ENCODE measurements around the gene CENATAC.
"Not testable (repeated sequence)": the region's sequence is repeated elsewhere in the genome, so short reads cannot be mapped to it uniquely, and the experiment has no call there.

CENATAC gene

GRCh38 chr11:118957968-118958367 lies 40.0 kb upstream of the CENATAC start:
- H3K27me3 Mint-ChIP-seq (ENCODE audit: low read depth): peaks cover 35% of the 10 kb centered on the region
- H3K27ac Mint-ChIP-seq: no peak overlapping the region
- no peaks in the 10 kb centered on the region for H3K4me1 Mint-ChIP-seq
- H3K9me3 Mint-ChIP-seq: no peaks in the 10 kb centered on the region
- TF ChIP-seq, protein P1, sequence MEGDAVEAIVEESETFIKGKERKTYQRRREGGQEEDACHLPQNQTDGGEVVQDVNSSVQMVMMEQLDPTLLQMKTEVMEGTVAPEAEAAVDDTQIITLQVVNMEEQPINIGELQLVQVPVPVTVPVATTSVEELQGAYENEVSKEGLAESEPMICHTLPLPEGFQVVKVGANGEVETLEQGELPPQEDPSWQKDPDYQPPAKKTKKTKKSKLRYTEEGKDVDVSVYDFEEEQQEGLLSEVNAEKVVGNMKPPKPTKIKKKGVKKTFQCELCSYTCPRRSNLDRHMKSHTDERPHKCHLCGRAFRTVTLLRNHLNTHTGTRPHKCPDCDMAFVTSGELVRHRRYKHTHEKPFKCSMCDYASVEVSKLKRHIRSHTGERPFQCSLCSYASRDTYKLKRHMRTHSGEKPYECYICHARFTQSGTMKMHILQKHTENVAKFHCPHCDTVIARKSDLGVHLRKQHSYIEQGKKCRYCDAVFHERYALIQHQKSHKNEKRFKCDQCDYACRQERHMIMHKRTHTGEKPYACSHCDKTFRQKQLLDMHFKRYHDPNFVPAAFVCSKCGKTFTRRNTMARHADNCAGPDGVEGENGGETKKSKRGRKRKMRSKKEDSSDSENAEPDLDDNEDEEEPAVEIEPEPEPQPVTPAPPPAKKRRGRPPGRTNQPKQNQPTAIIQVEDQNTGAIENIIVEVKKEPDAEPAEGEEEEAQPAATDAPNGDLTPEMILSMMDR (IDR thresholded peaks at IDR 0.05; ENCODE audit: unreplicated experiment in 3 of 3): no peak
- no peaks in the 10 kb centered on the region for H3K36me3 Mint-ChIP-seq (ENCODE audit: low read depth)
- H3K4me3 Mint-ChIP-seq: no peak overlapping the region

- no peak overlapping the region for H3K27ac Mint-ChIP-seq
- no peak overlapping the region for H3K4me3 Mint-ChIP-seq
- TF ChIP-seq, protein P1 (IDR thresholded peaks at IDR 0.05; ENCODE audit: unreplicated experiment in 3 of 3): no peak
Measured at GRCh38 chr11:118958577-118958976, 39.4 kb upstream of the CENATAC start.

GRCh38 chr11:118961189-118961588 lies 36.7 kb upstream of the CENATAC start:
- peaks cover 22% of the 10 kb centered on the region for H3K27me3 Mint-ChIP-seq (ENCODE audit: low read depth)
- TF ChIP-seq, protein P1 (IDR thresholded peaks at IDR 0.05; ENCODE audit: unreplicated experiment in 3 of 3): no peak

More at GRCh38 chr11:118958577-118958976, 39.4 kb upstream of the CENATAC start:
- no peaks in the 10 kb centered on the region for H3K9me3 Mint-ChIP-seq
- H3K27me3 Mint-ChIP-seq (ENCODE audit: low read depth): peaks cover 35% of the 10 kb centered on the region
- H3K36me3 Mint-ChIP-seq (ENCODE audit: low read depth): no peaks in the 10 kb centered on the region
- no peaks in the 10 kb centered on the region for H3K4me1 Mint-ChIP-seq

DNA sequence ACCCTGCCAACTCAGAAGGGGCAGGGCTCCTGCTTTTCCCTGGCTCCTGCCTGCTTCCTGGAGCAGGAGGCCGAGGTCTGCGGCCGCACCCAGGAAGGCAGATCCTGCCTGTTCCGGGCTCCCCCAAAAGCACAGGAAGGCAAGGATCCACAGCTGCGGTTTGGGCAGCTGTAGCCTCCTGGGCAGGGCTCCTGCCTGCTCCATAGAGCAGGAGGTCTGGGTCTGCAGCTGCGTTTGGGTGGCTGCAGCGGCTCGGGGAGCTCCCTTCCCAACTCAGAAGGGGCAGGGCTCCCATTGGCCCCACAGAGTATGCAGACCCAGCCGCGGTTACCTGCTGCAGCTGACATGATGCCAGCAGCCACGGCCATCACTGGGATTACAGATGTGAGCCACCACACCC lies 36.3 kb upstream of the CENATAC start:
- H3K27ac Mint-ChIP-seq: no peak overlapping the region
- no peaks in the 10 kb centered on the region for H3K36me3 Mint-ChIP-seq (ENCODE audit: low read depth)
- H3K4me3 Mint-ChIP-seq: no peak overlapping the region
- H3K4me1 Mint-ChIP-seq: no peaks in the 10 kb centered on the region
- peaks cover 19% of the 10 kb centered on the region for H3K27me3 Mint-ChIP-seq (ENCODE audit: low read depth)
- TF ChIP-seq, protein P1 (IDR thresholded peaks at IDR 0.05; ENCODE audit: unreplicated experiment in 3 of 3): no peak
- no peaks in the 10 kb centered on the region for H3K9me3 Mint-ChIP-seq

More at GRCh38 chr11:118961189-118961588, 36.7 kb upstream of the CENATAC start:
- Mint-ChIP-seq H3K4me3 (no peak overlapping the region), H3K36me3 (ENCODE audit: low read depth) (no peaks in the 10 kb centered on the region), H3K27ac (no peak overlapping the region), H3K4me1 (no peaks in the 10 kb centered on the region), H3K9me3 (no peaks in the 10 kb centered on the region)

GRCh38 chr11:118969508-118969907 lies 28.4 kb upstream of the CENATAC start:
- H3K9me3 Mint-ChIP-seq; H3K4me3 Mint-ChIP-seq; H3K4me1 Mint-ChIP-seq; H3K36me3 Mint-ChIP-seq (ENCODE audit: low read depth); H3K27ac Mint-ChIP-seq; H3K27me3 Mint-ChIP-seq (ENCODE audit: low read depth): not testable (repeated sequence)

GRCh38 chr11:118971646-118972045 lies 26.3 kb upstream of the CENATAC start, which contains the start of gene FOXR1:
FOXR1 (plus strand) TSS chr11:118971761; CDS start chr11:118971932, 171 bp downstream.
- Mint-ChIP-seq H3K4me3 (no peak within 1 kb of the TSS), H3K27me3 (ENCODE audit: low read depth) (no peaks in the 10 kb centered on the region), H3K4me1 (no peaks in the 10 kb centered on the region), H3K36me3 (ENCODE audit: low read depth) (no peaks in the 10 kb centered on the region), H3K27ac (no peak within 1 kb of the TSS), H3K9me3 (peaks cover 6% of the 10 kb centered on the region)
- TF ChIP-seq, protein P1 (IDR thresholded peaks at IDR 0.05; ENCODE audit: unreplicated experiment in 3 of 3): no peak

Data from nephron (organoid).